ENCODE measurements around the gene VENTX.

Gene VENTX

DNA sequence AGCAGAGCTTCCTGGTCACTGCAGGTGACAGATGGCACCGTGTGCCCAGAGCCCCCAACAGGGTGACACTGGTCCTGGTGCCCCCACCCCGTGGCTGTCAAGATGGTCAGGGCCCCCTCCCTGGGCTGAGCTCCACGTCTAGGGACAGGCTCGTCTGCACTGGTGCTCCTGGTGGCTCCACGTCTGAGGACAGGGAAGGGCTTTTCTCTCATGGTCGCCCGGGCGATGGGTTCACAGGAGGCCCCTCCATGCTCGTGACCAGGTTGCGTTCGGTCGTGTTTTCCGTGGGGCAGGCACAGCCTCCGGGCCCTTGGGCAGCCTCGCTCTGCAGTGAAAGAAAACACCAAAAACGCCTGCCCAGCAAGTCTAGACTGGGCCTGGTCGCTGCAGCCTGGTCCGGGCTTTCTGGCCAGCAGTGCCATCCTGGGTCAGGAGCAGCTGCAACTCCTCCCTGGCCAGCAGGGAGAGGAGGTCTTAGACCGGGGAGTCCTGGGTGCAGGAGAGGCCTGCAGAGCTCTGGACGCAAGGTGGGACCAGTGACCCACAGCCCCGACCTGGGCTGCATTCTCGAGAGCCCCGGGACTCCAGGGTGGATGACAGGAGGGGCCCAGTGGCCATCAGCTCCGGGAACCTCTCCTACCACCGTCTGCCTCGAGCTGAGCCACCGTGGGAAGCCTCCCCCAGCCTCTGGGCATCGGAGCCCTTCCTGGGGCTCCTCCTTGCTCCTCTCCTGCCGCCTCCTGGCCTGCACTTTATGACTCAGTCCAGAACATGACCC lies 35.5 kb upstream of the VENTX start:
- TF ChIP-seq, protein P1, sequence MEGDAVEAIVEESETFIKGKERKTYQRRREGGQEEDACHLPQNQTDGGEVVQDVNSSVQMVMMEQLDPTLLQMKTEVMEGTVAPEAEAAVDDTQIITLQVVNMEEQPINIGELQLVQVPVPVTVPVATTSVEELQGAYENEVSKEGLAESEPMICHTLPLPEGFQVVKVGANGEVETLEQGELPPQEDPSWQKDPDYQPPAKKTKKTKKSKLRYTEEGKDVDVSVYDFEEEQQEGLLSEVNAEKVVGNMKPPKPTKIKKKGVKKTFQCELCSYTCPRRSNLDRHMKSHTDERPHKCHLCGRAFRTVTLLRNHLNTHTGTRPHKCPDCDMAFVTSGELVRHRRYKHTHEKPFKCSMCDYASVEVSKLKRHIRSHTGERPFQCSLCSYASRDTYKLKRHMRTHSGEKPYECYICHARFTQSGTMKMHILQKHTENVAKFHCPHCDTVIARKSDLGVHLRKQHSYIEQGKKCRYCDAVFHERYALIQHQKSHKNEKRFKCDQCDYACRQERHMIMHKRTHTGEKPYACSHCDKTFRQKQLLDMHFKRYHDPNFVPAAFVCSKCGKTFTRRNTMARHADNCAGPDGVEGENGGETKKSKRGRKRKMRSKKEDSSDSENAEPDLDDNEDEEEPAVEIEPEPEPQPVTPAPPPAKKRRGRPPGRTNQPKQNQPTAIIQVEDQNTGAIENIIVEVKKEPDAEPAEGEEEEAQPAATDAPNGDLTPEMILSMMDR (IDR thresholded peaks at IDR 0.05; ENCODE audit: insufficient read depth, low read depth, low read length, missing control alignments) = no peak
- DNase-seq (ENCODE audit: low read depth) = no peak

DNA sequence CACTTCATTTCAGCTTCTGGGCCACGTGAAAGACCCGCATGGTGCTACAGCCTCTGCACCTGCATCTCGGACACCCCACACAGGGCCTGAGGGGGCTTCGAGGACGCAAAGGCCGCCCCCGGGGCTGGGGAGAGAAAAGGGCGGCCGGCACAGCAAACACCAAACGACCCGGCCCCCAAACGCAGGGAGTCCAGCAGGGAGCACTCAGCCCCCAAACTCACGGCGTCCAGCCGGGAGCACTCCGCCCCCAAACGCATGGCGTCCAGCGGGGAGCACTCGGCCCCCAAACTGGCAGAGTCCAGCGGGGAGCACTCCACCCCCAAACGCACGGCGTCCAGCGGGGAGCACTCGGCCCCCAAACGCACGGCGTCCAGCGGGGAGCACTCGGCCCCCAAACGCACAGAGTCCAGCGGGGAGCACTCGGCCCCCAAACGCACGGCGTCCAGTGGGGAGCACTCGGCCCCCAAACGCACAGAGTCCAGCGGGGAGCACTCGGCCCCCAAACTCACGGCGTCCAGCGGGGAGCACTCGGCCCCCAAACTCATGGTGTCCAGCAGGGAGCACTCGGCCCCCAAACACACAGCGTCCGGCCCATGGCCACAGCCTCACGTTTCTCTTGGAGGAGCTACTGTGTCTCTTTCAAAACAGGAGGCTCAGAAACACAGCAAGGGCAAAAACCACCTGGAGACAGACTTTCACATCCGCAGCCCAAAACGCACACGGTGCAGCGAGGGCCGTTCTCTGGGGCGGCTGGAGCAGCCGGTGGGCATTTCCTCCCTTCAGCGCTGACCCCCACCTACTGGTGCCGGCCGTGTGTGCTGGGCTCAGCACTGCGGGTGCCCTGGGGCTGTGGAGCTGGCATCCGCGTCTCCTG lies 34.6 kb upstream of the VENTX start:
- TF ChIP-seq, protein P1 (IDR thresholded peaks at IDR 0.05; ENCODE audit: insufficient read depth, low read depth, low read length, missing control alignments) = no peak
- no peak for DNase-seq (ENCODE audit: low read depth)
- no peak overlapping the region for H3K4me3 ChIP-seq (ENCODE audit: low read length)

More for the DNA sequence above, 35.5 kb upstream of the VENTX start:
- H3K4me3 ChIP-seq (ENCODE audit: low read length) = no peak overlapping the region

DNA sequence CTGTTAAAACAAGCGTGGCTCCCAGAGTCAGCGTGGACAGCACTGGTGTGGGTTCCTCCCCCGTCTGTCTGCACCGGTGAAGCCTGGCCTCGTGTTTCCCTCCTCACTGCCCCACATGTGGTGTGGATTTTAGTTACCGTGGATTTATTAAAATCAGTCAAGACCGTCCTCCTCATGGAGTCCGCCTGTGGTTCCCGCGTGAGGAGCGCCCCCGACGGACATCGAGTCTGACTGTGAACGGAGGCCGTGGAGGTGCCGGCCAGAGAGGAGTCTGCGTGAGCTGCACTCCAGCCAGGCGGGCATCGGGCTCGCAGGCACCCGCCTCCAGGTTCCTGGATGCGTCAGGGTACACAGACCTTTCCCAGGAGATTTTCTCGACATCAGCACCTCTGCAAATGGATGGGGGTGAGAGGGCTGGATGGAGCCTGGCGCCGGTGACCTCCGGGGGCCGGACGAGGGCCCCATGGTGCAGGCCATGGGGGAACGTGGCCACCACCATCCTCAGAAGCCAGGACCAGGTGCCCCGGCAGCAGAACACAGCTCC lies 33.9 kb upstream of the VENTX start:
- TF ChIP-seq, protein P1 (IDR thresholded peaks at IDR 0.05; ENCODE audit: insufficient read depth, low read depth, low read length, missing control alignments) = no peak
- DNase-seq (ENCODE audit: low read depth) = no peak
- no peak overlapping the region for H3K4me3 ChIP-seq (ENCODE audit: low read length)

DNA sequence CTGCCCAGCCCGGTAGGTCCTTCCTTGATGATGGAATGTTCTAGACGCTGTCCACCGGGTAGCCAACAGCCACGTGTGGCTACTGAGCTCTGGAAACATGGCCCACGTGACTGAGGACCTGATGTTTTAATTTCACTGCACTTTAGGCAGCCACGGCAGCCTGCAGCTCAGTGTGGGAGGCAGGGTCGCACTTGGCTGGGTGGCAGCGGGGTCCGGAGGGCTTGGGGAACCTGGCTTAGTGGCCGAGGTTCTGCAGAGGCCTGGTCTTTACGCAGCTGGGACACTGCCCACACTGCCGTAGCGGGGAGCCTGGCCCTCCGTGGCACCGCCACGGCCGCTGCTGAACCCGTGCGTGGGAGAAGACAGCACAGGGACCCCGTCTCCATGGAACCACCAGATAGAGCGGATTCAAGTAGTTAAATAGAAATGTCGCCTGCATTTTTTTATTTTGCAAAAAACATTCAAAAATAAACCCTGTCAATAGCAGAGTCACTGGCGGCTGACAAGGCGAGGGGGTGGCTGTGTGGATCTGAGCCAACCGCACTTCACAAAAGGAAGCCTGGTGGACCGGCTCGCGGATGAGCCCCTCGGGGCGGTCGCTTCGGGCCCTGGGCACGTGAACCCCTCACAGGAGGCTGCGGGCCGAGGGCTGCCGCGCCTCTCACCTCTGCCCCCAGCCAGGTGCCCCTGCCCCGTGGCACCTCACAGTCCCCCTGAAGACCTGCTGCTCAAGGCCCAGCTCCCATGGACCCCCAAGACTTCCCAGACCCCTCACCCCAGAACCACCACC lies 33.2 kb upstream of the VENTX start:
- no peak for DNase-seq (ENCODE audit: low read depth)
- TF ChIP-seq, protein P1 (IDR thresholded peaks at IDR 0.05; ENCODE audit: insufficient read depth, low read depth, low read length, missing control alignments) = no peak
- H3K4me3 ChIP-seq (ENCODE audit: low read length) = no peak overlapping the region

DNA sequence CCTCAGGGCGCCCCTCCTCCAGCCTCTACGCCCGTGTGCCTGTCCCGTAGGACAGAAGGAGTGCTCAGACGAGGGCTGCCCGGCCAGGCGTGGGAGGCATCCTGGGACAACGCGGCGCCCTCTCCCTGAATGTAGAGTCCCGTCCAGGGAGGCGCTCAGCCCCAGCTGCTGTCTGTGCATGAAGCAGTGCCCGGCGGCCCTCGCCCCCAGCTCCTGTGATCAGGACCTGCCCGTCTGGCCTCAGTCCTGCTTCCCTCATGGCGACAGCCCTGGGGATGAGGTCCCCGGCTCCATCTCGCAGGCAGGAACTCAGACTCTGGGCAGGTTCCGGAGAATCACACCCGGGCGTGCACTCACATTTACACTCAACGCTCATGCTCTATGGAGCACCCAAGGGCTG lies 32.5 kb upstream of the VENTX start:
- DNase-seq (ENCODE audit: low read depth) = no peak
- H3K4me3 ChIP-seq (ENCODE audit: low read length) = no peak overlapping the region
- TF ChIP-seq, protein P1 (IDR thresholded peaks at IDR 0.05; ENCODE audit: insufficient read depth, low read depth, low read length, missing control alignments) = no peak

DNA sequence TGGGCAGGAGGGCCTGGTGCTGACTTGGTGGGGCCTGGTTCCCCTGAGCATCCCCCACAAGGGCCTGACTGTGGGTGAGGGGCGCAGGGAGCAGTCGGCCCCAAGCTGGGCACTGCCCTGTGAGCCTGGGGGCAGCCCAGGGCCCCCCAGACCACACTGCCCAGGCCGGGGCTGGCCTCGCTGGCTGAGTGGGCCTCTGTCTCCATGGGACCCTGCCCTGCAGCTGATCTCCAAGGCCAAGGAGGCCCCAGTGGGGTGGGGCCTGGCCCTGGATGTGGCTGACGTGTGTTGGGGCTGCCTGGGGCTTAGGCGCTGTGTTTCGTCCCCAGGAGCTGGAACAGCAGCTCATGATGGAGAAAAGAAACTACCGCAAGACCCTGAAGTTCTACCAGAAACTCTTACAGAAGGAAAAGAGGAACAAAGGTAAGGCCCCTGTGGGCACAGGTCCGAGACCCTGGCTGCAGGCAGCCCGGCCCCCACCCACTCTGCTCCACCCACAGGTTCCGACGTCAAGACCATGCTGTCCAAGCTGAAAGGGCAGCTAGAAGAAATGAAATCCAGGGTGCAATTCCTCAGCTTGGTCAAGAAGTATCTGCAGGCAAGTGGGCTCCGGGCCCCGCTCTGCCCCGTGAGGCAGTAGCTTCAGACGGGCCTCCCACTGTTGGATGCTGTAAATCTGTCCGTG lies 31.2 kb upstream of the VENTX start:
- TF ChIP-seq, protein P1 (IDR thresholded peaks at IDR 0.05; ENCODE audit: insufficient read depth, low read depth, low read length, missing control alignments) = no peak
- DNase-seq (ENCODE audit: low read depth) = no peak
- no peak overlapping the region for H3K4me3 ChIP-seq (ENCODE audit: low read length)

Data from epithelial cell of esophagus (primary cell).